Sigmoid colon (tissue), 7 donors: Measurements from ENCODE around the gene FREM1. TPM values are rescaled to one million over a fixed set of nuclear protein-coding genes. Genes with fewer than 3 reads are reported as not detected.

Source experiments
- DNase-seq: peaks from one replicate; pipeline ENCODE4 v3.0.0-alpha.2; 2019
- H3K27ac ChIP-seq, 4 donors: fragments of 200-600 bp; sonication (generic); one replicate each; pipeline ENCODE4 v1.5.1; 2016 to 2019; ENCODE audit warnings: mild to moderate bottlenecking in 1 of 4
- H3K27me3 ChIP-seq, 3 donors: fragments of 200-600 bp; sonication (generic); one replicate each; pipeline ENCODE4 v1.5.1; 2019; ENCODE audit warnings: mild to moderate bottlenecking in 1 of 3
- H3K36me3 ChIP-seq, 4 donors: fragments of 200-600 bp; sonication (generic); one replicate each; pipeline ENCODE4 v1.5.1; 2016 to 2019
- H3K4me1 ChIP-seq, 4 donors: fragments of 200-600 bp; sonication (generic); one replicate each; pipeline ENCODE4 v1.5.1; 2017 to 2019
- H3K4me3 ChIP-seq, 4 donors: fragments of 200-600 bp; sonication (generic); one replicate each; pipeline ENCODE4 v1.5.1; 2017 to 2019; ENCODE audit warnings: mild to moderate bottlenecking in 2 of 4, moderate library complexity in 1 of 4
- H3K9me3 ChIP-seq, 4 donors: fragments of 200-600 bp in 3 of 4; sonication (generic) in 3 of 4; one replicate each; pipeline versions ENCODE4 v1.5.1 to v1.6.1; 2013 to 2019
- EP300 ChIP-seq, 4 donors: sonication (generic); formaldehyde crosslinking; IDR thresholded peaks; one replicate each; pipeline ENCODE4 v1.6.1; 2017; ENCODE audit warnings: antibody characterized with exemption in 4 of 4
- POLR2A ChIP-seq, 2 donors: fragments of 450-650 bp; IDR thresholded peaks; one replicate each; pipeline ENCODE4 v1.6.1; 2016; ENCODE audit warnings: antibody characterized with exemption in 2 of 2, mild to moderate bottlenecking in 2 of 2, moderate library complexity in 2 of 2
- POLR2AphosphoS5 ChIP-seq, 4 donors: sonication (generic); formaldehyde crosslinking; IDR thresholded peaks; one replicate each; pipeline ENCODE4 v1.6.1; 2017; ENCODE audit warnings: antibody characterized with exemption in 4 of 4
- WGBS, 2 donors: extraction: QIAGEN DNeasy Blood & Tissue Kit; methylation state at CpG; one replicate each; pipeline ENCODE4 v1.1.7; 2013; 5-methylcytosine and 5-hydroxymethylcytosine counted together
- intact Hi-C: fragments of 100-400 bp; cut with DNase I; formaldehyde crosslinking; loops from one replicate; pipeline ENCODE4 v1.15.1; 2023
- polyA plus RNA-seq, 3 donors: library from polyadenylated mRNA; stranded (reverse); fragments of 200-250 nt; gene quantifications; one replicate each; pipeline ENCODE4 v1.2.3, GENCODE V29; 2013
- total RNA-seq, 4 donors: library from RNA; depleted of rRNA; stranded (reverse); fragments of >200 nt; gene quantifications; one replicate each; pipeline ENCODE4 v1.1.0, GENCODE V29; 2016
- TF ChIP-seq, protein P1 (sequence below), 4 experiments: fragments of 450-650 bp in 3 of 4; fragments of 200-600 bp in 1 of 4; IDR thresholded peaks; one replicate each; pipeline ENCODE4 v1.5.1; 2016 to 2019; ENCODE audit warnings: antibody characterized with exemption in 4 of 4, mild to moderate bottlenecking in 3 of 4, moderate library complexity in 2 of 4
- donor health status: healthy with polysubstance abuse.
- donor health status: Bipolar disorder and iron deficiency.
- donor health status: healthy.

Gene FREM1
- total and polyA plus RNA-seq, 7 donors, result 0.96 to 45.1 (median 11.4) TPM; not detected in 1

DNA sequence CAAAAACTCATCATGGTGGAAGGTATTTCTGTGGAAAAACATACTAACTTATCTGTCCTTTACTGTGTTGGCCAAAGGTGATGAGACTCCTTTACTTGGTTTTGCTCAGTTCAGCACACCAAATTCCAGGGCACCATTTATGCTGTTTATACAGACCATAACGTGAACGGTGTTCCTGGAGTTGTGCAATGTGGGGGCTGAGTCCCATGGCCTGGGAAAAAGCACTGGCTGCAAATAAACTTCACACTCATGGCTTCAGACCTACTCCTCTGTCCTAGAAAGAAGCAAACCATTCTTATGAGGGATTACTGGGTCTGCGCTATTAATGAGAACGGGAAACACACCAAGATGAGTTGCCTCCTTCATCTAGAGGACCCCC lies 10.4 kb downstream of the FREM1 start:
- no peaks in the 10 kb centered on the region for H3K27me3 ChIP-seq
- TF ChIP-seq EP300 (IDR thresholded peaks at IDR 0.05) (no peak), POLR2AphosphoS5 (IDR thresholded peaks at IDR 0.05) (no peak), POLR2A (IDR thresholded peaks at IDR 0.05) (no peak)
- TF ChIP-seq, protein P1, sequence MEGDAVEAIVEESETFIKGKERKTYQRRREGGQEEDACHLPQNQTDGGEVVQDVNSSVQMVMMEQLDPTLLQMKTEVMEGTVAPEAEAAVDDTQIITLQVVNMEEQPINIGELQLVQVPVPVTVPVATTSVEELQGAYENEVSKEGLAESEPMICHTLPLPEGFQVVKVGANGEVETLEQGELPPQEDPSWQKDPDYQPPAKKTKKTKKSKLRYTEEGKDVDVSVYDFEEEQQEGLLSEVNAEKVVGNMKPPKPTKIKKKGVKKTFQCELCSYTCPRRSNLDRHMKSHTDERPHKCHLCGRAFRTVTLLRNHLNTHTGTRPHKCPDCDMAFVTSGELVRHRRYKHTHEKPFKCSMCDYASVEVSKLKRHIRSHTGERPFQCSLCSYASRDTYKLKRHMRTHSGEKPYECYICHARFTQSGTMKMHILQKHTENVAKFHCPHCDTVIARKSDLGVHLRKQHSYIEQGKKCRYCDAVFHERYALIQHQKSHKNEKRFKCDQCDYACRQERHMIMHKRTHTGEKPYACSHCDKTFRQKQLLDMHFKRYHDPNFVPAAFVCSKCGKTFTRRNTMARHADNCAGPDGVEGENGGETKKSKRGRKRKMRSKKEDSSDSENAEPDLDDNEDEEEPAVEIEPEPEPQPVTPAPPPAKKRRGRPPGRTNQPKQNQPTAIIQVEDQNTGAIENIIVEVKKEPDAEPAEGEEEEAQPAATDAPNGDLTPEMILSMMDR (IDR thresholded peaks at IDR 0.05), result no peak
- H3K27ac ChIP-seq, result peak overlapping the region in 3 of 4 donors; percentile 57 to 74 (median 65)
- no peaks in the 10 kb centered on the region for H3K36me3 ChIP-seq
- intact Hi-C loops, result no loop called here
- 79 to 88% methylated on average over 4 of the region's 4 CpGs for WGBS, 2 donors
- H3K4me3 ChIP-seq, result peak overlapping the region in 2 of 4 donors; percentile 19 to 27
- no peaks in the 10 kb centered on the region for H3K9me3 ChIP-seq
- peaks cover 0 to 53% (median 24%) of the 10 kb centered on the region in 4 donors for H3K4me1 ChIP-seq
- DNase-seq, result no peak

DNA sequence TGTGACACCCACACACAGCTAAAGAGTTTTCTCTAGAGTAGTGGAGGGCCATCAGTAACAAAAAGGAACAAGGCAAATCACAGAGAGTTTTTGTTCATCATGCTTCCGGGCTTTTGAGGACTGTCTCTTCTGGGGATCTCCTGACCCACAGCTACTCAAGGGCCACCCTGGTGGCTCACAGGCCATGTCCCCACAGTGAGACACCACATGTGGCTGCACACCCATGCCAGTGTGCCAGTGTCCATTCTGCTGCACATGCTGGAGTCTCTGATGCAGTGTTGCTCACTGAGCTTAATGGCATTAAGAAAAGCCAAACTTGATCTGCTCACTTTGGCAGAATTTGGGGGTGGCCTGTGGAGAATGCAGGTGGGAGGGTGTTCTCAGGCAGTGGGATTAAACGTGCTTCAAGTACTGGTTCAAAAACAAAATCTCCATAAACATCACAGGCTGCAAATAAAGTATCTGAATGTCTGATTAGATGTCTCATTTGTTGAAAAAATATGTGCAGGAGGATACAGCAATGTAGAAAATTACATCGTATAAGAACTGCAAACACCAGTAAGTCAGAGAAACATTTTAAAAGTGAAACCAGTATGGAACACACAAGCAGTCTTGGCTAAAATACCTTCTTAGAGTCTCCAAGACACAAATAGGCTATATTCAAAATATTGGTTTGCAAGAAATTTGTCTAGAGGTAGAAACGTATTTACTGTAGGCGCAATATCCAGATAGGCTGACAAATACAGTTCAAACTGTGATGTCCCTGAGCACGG lies 11.0 kb downstream of the FREM1 start:
- H3K4me3 ChIP-seq, result peak overlapping the region in 2 of 4 donors; percentile 19 to 27

DNA sequence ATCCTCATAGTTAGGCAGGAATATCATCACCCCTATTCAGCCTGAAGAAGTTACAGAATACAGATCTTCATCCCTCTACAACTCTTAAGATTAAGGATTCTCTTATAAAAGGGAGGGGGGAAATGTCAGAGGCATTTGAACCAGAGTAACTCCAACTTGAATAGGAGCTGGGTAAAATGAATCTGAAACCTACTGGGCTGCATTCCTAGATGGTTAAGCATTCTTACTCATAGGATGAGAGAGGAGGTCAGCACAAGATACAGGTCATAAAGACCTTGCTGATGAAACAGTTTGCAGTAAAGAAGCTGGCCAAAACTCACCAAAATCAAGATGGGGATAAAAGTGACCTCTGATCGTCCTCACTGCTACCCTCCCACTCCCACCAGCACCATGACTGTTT lies 14.4 kb downstream of the FREM1 start:
- H3K4me3 ChIP-seq, result no peak overlapping the region
- intact Hi-C loops, result no loop called here
- H3K27ac ChIP-seq, result peak overlapping the region in 1 of 4 donors; percentile 20
- no peaks in the 10 kb centered on the region for H3K27me3 ChIP-seq
- no peaks in the 10 kb centered on the region for H3K9me3 ChIP-seq
- WGBS, 2 donors, result 79 to 83% methylated on average over 1 of the region's 1 CpG
- TF ChIP-seq POLR2AphosphoS5 (IDR thresholded peaks at IDR 0.05) (no peak), POLR2A (IDR thresholded peaks at IDR 0.05) (no peak), EP300 (IDR thresholded peaks at IDR 0.05) (no peak)
- TF ChIP-seq, protein P1 (IDR thresholded peaks at IDR 0.05), result no peak
- DNase-seq, result no peak
- H3K4me1 ChIP-seq, result peaks cover 0 to 24% (median 10%) of the 10 kb centered on the region in 4 donors
- H3K36me3 ChIP-seq, result no peaks in the 10 kb centered on the region

More for the DNA sequence above, 11.0 kb downstream of the FREM1 start:
- Histone ChIP-seq H3K4me1 (peaks cover 0 to 48% (median 19%) of the 10 kb centered on the region in 4 donors), H3K27me3 (no peaks in the 10 kb centered on the region), H3K36me3 (no peaks in the 10 kb centered on the region), H3K9me3 (no peaks in the 10 kb centered on the region), H3K27ac (peak overlapping the region in 3 of 4 donors; percentile 57 to 74 (median 65))
- intact Hi-C loops, result no loop called here
- DNase-seq, result no peak
- no peak for TF ChIP-seq POLR2A (IDR thresholded peaks at IDR 0.05)
- no peak for TF ChIP-seq EP300 (IDR thresholded peaks at IDR 0.05)
- TF ChIP-seq, protein P1 (IDR thresholded peaks at IDR 0.05), result no peak
- no peak for TF ChIP-seq POLR2AphosphoS5 (IDR thresholded peaks at IDR 0.05)
- WGBS, 2 donors, result 84 to 87% methylated on average over 6 of the region's 6 CpGs

GRCh38 chr9:14893280-14893679 lies 16.9 kb downstream of the FREM1 start:
- TF ChIP-seq POLR2A (IDR thresholded peaks at IDR 0.05) (no peak), POLR2AphosphoS5 (IDR thresholded peaks at IDR 0.05) (no peak), EP300 (IDR thresholded peaks at IDR 0.05) (no peak)
- TF ChIP-seq, protein P1 (IDR thresholded peaks at IDR 0.05), result no peak

More at GRCh38 chr9:14893280-14893679, 16.9 kb downstream of the FREM1 start:
- no peaks in the 10 kb centered on the region for H3K36me3 ChIP-seq
- H3K4me3 ChIP-seq, result no peak overlapping the region
- peaks cover 0 to 6% (median 2%) of the 10 kb centered on the region in 4 donors for H3K4me1 ChIP-seq
- no peak overlapping the region for H3K27ac ChIP-seq
- intact Hi-C loops, result no loop called here
- H3K9me3 ChIP-seq, result no peaks in the 10 kb centered on the region
- DNase-seq, result no peak
- WGBS, 2 donors, result 96% methylated on average over 1 of the region's 1 CpG
- no peaks in the 10 kb centered on the region for H3K27me3 ChIP-seq
